ENCODE measurements around the gene JARID2. TPM values are rescaled to one million over a fixed set of nuclear protein-coding genes. Genes with fewer than 3 reads are reported as not detected.

JARID2 gene
- polyA plus RNA-seq, 1 donor (not counting 4 experiments of a cell fraction or from before 2014, with no cell fraction given) = 11.0 TPM

DNA sequence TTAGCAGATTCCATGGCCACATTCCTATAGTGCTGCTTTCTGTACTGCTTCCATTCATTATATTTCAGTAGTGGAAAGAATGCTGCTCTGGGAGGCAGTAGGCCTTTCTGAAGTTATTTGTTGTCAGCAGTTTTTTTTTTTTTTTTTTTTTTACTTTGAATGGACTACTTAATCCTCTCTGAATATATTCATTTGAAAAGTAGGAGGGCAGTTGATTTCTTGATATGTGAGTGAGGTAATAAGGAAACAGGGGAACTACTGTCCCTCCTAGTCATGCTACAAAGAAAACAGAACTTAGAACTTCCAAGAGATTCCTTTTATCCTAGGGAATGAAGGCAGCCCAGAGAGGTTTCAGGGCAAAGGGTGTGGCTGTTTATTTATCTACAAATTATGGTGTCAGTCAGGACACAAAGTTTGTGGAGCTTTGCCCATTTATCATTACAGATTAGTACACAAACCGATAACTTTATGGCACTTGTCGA is 155.9 kb downstream of the JARID2 start:
- Histone ChIP-seq H4K20me1 (ENCODE audit: control insufficient read depth, extremely low read depth, insufficient read depth, low read length) (peaks cover 4% of the 10 kb centered on the region), H3K4me2 (ENCODE audit: control insufficient read depth, extremely low read depth, insufficient read depth, low read depth, low read length) (peak overlapping the region; percentile 17), H3K4me3 (ENCODE audit: control insufficient read depth in 2 of 3, extremely low read depth in 1 of 3, insufficient read depth in 2 of 3, low read depth in 1 of 3, low read length in 3 of 3) (no peak overlapping the region), H3K36me3 (ENCODE audit: control insufficient read depth in 2 of 2, extremely low read depth in 1 of 2, insufficient read depth in 2 of 2, low read length in 2 of 2) (no peaks in the 10 kb centered on the region), H3K9ac (ENCODE audit: control insufficient read depth, extremely low read depth, insufficient read depth, low read length) (no peak overlapping the region), H3K27ac (ENCODE audit: control insufficient read depth, insufficient read depth, low read length) (no peak overlapping the region), H3K9me1 (ENCODE audit: control insufficient read depth, extremely low read depth, insufficient read depth, low read length) (no peaks in the 10 kb centered on the region), H3K79me2 (ENCODE audit: control insufficient read depth, insufficient read depth, low read length) (peaks cover 93% of the 10 kb centered on the region), H3K9me3 (ENCODE audit: control insufficient read depth, low read depth, low read length) (no peaks in the 10 kb centered on the region), H2AFZ (ENCODE audit: control insufficient read depth, low read length) (no peak overlapping the region), H3K27me3 (ENCODE audit: control insufficient read depth, extremely low read depth, insufficient read depth, low read length) (no peaks in the 10 kb centered on the region), H3K4me1 (ENCODE audit: control insufficient read depth, extremely low read depth, insufficient read depth, low read length) (peaks cover 13% of the 10 kb centered on the region)
- TF ChIP-seq, protein P1, sequence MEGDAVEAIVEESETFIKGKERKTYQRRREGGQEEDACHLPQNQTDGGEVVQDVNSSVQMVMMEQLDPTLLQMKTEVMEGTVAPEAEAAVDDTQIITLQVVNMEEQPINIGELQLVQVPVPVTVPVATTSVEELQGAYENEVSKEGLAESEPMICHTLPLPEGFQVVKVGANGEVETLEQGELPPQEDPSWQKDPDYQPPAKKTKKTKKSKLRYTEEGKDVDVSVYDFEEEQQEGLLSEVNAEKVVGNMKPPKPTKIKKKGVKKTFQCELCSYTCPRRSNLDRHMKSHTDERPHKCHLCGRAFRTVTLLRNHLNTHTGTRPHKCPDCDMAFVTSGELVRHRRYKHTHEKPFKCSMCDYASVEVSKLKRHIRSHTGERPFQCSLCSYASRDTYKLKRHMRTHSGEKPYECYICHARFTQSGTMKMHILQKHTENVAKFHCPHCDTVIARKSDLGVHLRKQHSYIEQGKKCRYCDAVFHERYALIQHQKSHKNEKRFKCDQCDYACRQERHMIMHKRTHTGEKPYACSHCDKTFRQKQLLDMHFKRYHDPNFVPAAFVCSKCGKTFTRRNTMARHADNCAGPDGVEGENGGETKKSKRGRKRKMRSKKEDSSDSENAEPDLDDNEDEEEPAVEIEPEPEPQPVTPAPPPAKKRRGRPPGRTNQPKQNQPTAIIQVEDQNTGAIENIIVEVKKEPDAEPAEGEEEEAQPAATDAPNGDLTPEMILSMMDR (optimal IDR thresholded peaks at IDR 0.05 in 1 of 3, IDR thresholded peaks at IDR 0.05 in 1 of 3, conservative IDR thresholded peaks at IDR 0.05 in 1 of 3; ENCODE audit: extremely low read depth in 1 of 3, insufficient read depth in 2 of 3, low read length in 3 of 3) = no peak
- no peak for TF ChIP-seq EZH2 (IDR thresholded peaks at IDR 0.05; ENCODE audit: low read length)
- no peak for DNase-seq (ENCODE audit: low read depth, low spot score)
- dilution Hi-C loops (cut with MboI; ENCODE audit: extremely low pct_ligation_motif_present, low sequenced_read_pairs) = no loop called here
- FAIRE-seq = no peak

DNA sequence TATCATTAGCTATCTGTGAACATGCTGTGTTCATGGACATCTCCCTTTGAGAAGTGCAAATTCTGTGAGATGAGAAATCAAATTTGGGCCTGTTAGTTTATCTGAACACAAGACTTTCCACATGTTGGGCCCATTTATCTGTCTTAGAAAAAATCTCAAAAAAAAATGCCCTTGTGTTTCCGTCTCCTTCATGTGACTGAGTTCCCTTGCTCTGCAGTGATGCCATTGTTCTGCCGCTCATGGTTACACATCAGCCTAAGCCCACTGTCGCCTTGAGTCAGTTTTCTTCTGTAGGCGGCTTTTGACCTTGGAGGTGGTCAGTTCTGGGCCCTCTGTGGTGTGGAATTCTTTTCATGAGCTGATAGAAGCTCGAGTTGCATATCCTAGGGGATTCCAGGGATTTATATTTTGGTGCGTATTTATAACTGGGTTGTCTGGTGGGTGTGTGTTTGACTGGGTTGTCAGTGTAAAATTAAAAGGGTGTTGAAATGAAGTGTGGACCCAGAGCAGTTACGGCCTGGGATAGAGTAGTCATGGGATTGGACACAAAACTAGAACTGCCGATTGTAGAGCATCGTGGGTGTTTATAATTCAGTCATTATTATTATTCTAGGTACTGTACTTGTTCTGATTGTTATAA is 156.7 kb downstream of the JARID2 start:
- H4K20me1 ChIP-seq (ENCODE audit: control insufficient read depth, extremely low read depth, insufficient read depth, low read length) = peaks cover 4% of the 10 kb centered on the region

More for the DNA sequence above, 156.7 kb downstream of the JARID2 start:
- Histone ChIP-seq H2AFZ (ENCODE audit: control insufficient read depth, low read length) (no peak overlapping the region), H3K27ac (ENCODE audit: control insufficient read depth, insufficient read depth, low read length) (no peak overlapping the region), H3K27me3 (ENCODE audit: control insufficient read depth, extremely low read depth, insufficient read depth, low read length) (no peaks in the 10 kb centered on the region), H3K36me3 (ENCODE audit: control insufficient read depth in 2 of 2, extremely low read depth in 1 of 2, insufficient read depth in 2 of 2, low read length in 2 of 2) (no peaks in the 10 kb centered on the region), H3K9ac (ENCODE audit: control insufficient read depth, extremely low read depth, insufficient read depth, low read length) (no peak overlapping the region), H3K4me2 (ENCODE audit: control insufficient read depth, extremely low read depth, insufficient read depth, low read depth, low read length) (no peak overlapping the region), H3K9me3 (ENCODE audit: control insufficient read depth, low read depth, low read length) (no peaks in the 10 kb centered on the region), H3K4me1 (ENCODE audit: control insufficient read depth, extremely low read depth, insufficient read depth, low read length) (peaks cover 13% of the 10 kb centered on the region), H3K9me1 (ENCODE audit: control insufficient read depth, extremely low read depth, insufficient read depth, low read length) (no peaks in the 10 kb centered on the region), H3K79me2 (ENCODE audit: control insufficient read depth, insufficient read depth, low read length) (peaks cover 94% of the 10 kb centered on the region), H3K4me3 (ENCODE audit: control insufficient read depth in 2 of 3, extremely low read depth in 1 of 3, insufficient read depth in 2 of 3, low read depth in 1 of 3, low read length in 3 of 3) (no peak overlapping the region)
- dilution Hi-C loops (cut with MboI; ENCODE audit: extremely low pct_ligation_motif_present, low sequenced_read_pairs) = no loop called here
- TF ChIP-seq EZH2 (IDR thresholded peaks at IDR 0.05; ENCODE audit: low read length) = no peak
- TF ChIP-seq, protein P1 (optimal IDR thresholded peaks at IDR 0.05 in 1 of 3, IDR thresholded peaks at IDR 0.05 in 1 of 3, conservative IDR thresholded peaks at IDR 0.05 in 1 of 3; ENCODE audit: extremely low read depth in 1 of 3, insufficient read depth in 2 of 3, low read length in 3 of 3) = no peak
- no peak for FAIRE-seq
- DNase-seq (ENCODE audit: low read depth, low spot score) = no peak

Measured in keratinocyte (primary cell).